HG03066 (cell line): ENCODE data around the gene CLN6.
"Not testable (repeated sequence)": the region's sequence is repeated elsewhere in the genome, so short reads cannot be mapped to it uniquely, and the experiment has no call there.

Experiments used
- ATAC-seq: cut with Tn5 transposase; IDR thresholded peaks from one replicate; pipeline ENCODE4 v1.9.1; 2021; ENCODE audit warnings: low read depth; ENCODE audit not compliant: unreplicated experiment

Gene CLN6

GRCh38 chr15:68208636-68209240 is 20.8 kb downstream of the CLN6 start:
- ATAC-seq: no peak

GRCh38 chr15:68208136-68208535 is 21.4 kb downstream of the CLN6 start:
- no peak for ATAC-seq

GRCh38 chr15:68207176-68207935 is 22.2 kb downstream of the CLN6 start:
- ATAC-seq: no peak

- ATAC-seq: no peak
Observed at GRCh38 chr15:68206711-68207151, 22.8 kb downstream of the CLN6 start.

- ATAC-seq: no peak
Observed at GRCh38 chr15:68205954-68206539, 23.5 kb downstream of the CLN6 start.

- ATAC-seq: no peak
Observed at GRCh38 chr15:68205558-68205944, 24.0 kb downstream of the CLN6 start.

- no peak for ATAC-seq
Observed at GRCh38 chr15:68204776-68205557, 24.6 kb downstream of the CLN6 start, which contains the start of gene CALML4. TSS of gene CALML4 (minus strand) at chr15:68205332. CDS start at chr15:68205247, 85 bp downstream.

GRCh38 chr15:68204361-68204760 is 25.2 kb downstream of the CLN6 start:
- no peak for ATAC-seq

- ATAC-seq: no peak
Observed at GRCh38 chr15:68203956-68204355, 25.6 kb downstream of the CLN6 start.

GRCh38 chr15:68203486-68203885 is 26.0 kb downstream of the CLN6 start:
- ATAC-seq: no peak

- ATAC-seq: not testable (repeated sequence)
Observed at GRCh38 chr15:68202994-68203393, 26.5 kb downstream of the CLN6 start.

GRCh38 chr15:68201879-68202261 is 27.7 kb downstream of the CLN6 start:
- ATAC-seq: no peak

- no peak for ATAC-seq
Observed at GRCh38 chr15:68201153-68201878, 28.2 kb downstream of the CLN6 start.

- no peak for ATAC-seq
Observed at GRCh38 chr15:68200016-68200861, 29.3 kb downstream of the CLN6 start.

- ATAC-seq: no peak
Observed at GRCh38 chr15:68199340-68199739, 30.2 kb downstream of the CLN6 start.

- ATAC-seq: no peak
Observed at GRCh38 chr15:68197661-68198437, 31.7 kb downstream of the CLN6 start.

- no peak for ATAC-seq
Observed at GRCh38 chr15:68197170-68197492, 32.4 kb downstream of the CLN6 start.

- no peak for ATAC-seq
Observed at GRCh38 chr15:68196445-68197169, 32.9 kb downstream of the CLN6 start.
